Prostate gland (tissue), 2 donors: ENCODE measurements around the gene AMACR.

Experiments used
- CTCF ChIP-seq, 4 experiments: fragments of 200-600 bp in 2 of 4; fragments of 450-650 bp in 2 of 4; sonication (generic) in 2 of 4; IDR thresholded peaks; 1 replicate in 3 of 4; 2 replicates in 1 of 4; pipeline ENCODE4 v1.5.1; 2016 to 2019; ENCODE audit warnings: antibody characterized with exemption in 4 of 4, mild to moderate bottlenecking in 2 of 4, moderate library complexity in 2 of 4
- POLR2A ChIP-seq: fragments of 450-650 bp; IDR thresholded peaks from one replicate; pipeline ENCODE4 v1.6.1; 2016; ENCODE audit warnings: antibody characterized with exemption, mild to moderate bottlenecking
- POLR2AphosphoS5 ChIP-seq: sonication (generic); formaldehyde crosslinking; IDR thresholded peaks from one replicate; pipeline ENCODE4 v1.6.1; 2017; ENCODE audit warnings: antibody characterized with exemption

- TF ChIP-seq CTCF (IDR thresholded peaks at IDR 0.05) (no peak), POLR2A (no peak), POLR2AphosphoS5 (no peak)
Measured at GRCh38 chr5:34012791-34013190, 4.9 kb upstream of the AMACR start.
